A673 (cell line): Measurements from ENCODE around the gene ANGEL2. TPM values are rescaled to one million over a fixed set of nuclear protein-coding genes. Genes with fewer than 3 reads are reported as not detected.
"Not testable (repeated sequence)": the region's sequence is repeated elsewhere in the genome, so short reads cannot be mapped to it uniquely, and the experiment has no call there.

Experiments used
- BruUV-seq: library from RNA; stranded (reverse); fragments of 400-500 nt; replicated peaks from 2 replicates; lab custom pipeline; 2021; lab: Mats Ljungman, UMichigan
- CTCF ChIA-PET: fragments of 300-600 bp; sonication (Branson Sonifier 250); formaldehyde crosslinking; loops from one replicate; lab custom pipeline; 2022; ENCODE audit warnings: antibody characterized with exemption; lab: Charles Lee
- POLR2A ChIA-PET: fragments of 300-600 bp; sonication (Branson Sonifier 250); formaldehyde crosslinking; loops from one replicate; lab custom pipeline; 2022; ENCODE audit warnings: antibody characterized with exemption; ENCODE audit not compliant: low non-redundant PET; lab: Charles Lee
- DNase-seq: peaks from one replicate; pipeline ENCODE4 v3.0.0-alpha.2; 2015; ENCODE audit warnings: low spot score
- H3K27ac ChIP-seq: fragments of 200-600 bp; sonication (generic); 2 replicates; pipeline ENCODE4 v1.5.1; 2016; ENCODE audit warnings: mixed run types, low read depth, mild to moderate bottlenecking, mixed read lengths, antibody characterized with exemption, low read length; ENCODE audit not compliant: poor library complexity, severe bottlenecking
- H3K27me3 ChIP-seq: fragments of 200-600 bp; sonication (generic); replicated peaks from 2 replicates; pipeline ENCODE4 v1.6.1; 2017; ENCODE audit warnings: mixed run types, low read depth, mild to moderate bottlenecking, mixed read lengths, antibody characterized with exemption, low read length; ENCODE audit not compliant: insufficient read depth, poor library complexity
- H3K36me3 ChIP-seq: fragments of 200-600 bp; sonication (generic); 2 replicates; pipeline ENCODE4 v1.6.1; 2016; ENCODE audit warnings: mixed run types, mild to moderate bottlenecking, mixed read lengths, antibody characterized with exemption, low read length; ENCODE audit not compliant: insufficient read depth, poor library complexity, severe bottlenecking
- H3K4me1 ChIP-seq: fragments of 200-600 bp; sonication (generic); 2 replicates; pipeline ENCODE4 v1.6.1; 2017; ENCODE audit warnings: mixed run types, mild to moderate bottlenecking, mixed read lengths, antibody characterized with exemption, low read length; ENCODE audit not compliant: insufficient read depth, poor library complexity, severe bottlenecking
- H3K4me3 ChIP-seq: fragments of 200-600 bp; sonication (generic); 2 replicates; pipeline ENCODE4 v1.5.1; 2016; ENCODE audit warnings: low read depth, mixed run types, mild to moderate bottlenecking, mixed read lengths, low read length; ENCODE audit not compliant: poor library complexity, severe bottlenecking
- H3K9me3 ChIP-seq: fragments of 200-600 bp; sonication (generic); 2 replicates; pipeline ENCODE4 v1.6.1; 2016; ENCODE audit warnings: mixed run types, low read depth, mild to moderate bottlenecking, mixed read lengths, antibody characterized with exemption, low read length; ENCODE audit not compliant: poor library complexity, severe bottlenecking
- EZH2 ChIP-seq: fragments of 200-600 bp; sonication (generic); IDR thresholded peaks from 2 replicates; pipeline ENCODE4 v1.6.1; 2017; ENCODE audit warnings: borderline replicate concordance, low read depth, mild to moderate bottlenecking, mixed read lengths, antibody characterized with exemption, low read length; ENCODE audit not compliant: poor library complexity, severe bottlenecking
- intact Hi-C: fragments of 100-400 bp; cut with micrococcal nuclease; formaldehyde crosslinking; loops from one replicate; pipeline ENCODE4 v1.10.0; 2022; ENCODE audit not compliant: unreplicated experiment
- total RNA-seq: library from RNA; stranded (reverse); gene quantifications from 2 replicates; pipeline ENCODE4 v1.2.3, GENCODE V29; 2021
- TF ChIP-seq, protein P1 (sequence below): fragments of 300-800, 200-600 bp; sonication (generic); conservative IDR thresholded peaks from 2 replicates; pipeline ENCODE4 v1.5.1; 2017; ENCODE audit warnings: low read depth, mild to moderate bottlenecking, antibody characterized with exemption, low read length, moderate library complexity, mixed read lengths

Gene ANGEL2
- total RNA-seq, 1 experiment from 2014 or later: 36.3 TPM

DNA sequence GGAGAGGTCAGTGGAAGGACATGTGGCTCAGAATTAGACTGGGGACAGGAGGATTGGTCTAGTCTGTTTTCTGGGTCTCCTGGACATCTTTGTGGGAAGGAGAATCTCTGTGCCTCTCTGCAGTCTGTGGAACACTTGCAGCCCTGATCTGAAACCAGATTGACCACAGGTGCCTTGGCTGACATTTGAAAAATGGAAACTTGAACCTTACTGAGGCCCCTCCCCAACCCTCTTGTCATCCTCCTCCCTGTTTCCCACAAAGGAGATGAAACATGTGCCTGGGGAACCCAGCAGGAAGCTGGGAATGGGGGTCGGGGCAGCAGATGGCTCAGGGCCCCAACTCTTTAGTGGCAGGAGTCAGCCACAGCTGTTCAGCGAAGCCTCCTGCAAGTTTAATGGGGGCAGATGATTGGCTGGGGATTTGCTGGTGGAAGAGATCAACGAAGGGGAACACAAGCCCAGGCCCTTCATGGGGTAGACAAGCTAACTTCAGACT is 47.3 kb downstream of the ANGEL2 start:
- ChIA-PET CTCF (interaction anchor here (0.6 kb wide), 1 partner anchor 1420 kb away, joined by 3 read pairs; no protein-coding TSS in a partner anchor), POLR2A (no interaction called here)
- H3K4me1 ChIP-seq: peaks cover 7% of the 10 kb centered on the region
- H3K9me3 ChIP-seq: no peaks in the 10 kb centered on the region
- DNase-seq: no peak
- H3K4me3 ChIP-seq: no peak overlapping the region
- no TSS peak for BruUV-seq
- no peaks in the 10 kb centered on the region for H3K27me3 ChIP-seq
- no peak overlapping the region for H3K27ac ChIP-seq
- TF ChIP-seq, protein P1, sequence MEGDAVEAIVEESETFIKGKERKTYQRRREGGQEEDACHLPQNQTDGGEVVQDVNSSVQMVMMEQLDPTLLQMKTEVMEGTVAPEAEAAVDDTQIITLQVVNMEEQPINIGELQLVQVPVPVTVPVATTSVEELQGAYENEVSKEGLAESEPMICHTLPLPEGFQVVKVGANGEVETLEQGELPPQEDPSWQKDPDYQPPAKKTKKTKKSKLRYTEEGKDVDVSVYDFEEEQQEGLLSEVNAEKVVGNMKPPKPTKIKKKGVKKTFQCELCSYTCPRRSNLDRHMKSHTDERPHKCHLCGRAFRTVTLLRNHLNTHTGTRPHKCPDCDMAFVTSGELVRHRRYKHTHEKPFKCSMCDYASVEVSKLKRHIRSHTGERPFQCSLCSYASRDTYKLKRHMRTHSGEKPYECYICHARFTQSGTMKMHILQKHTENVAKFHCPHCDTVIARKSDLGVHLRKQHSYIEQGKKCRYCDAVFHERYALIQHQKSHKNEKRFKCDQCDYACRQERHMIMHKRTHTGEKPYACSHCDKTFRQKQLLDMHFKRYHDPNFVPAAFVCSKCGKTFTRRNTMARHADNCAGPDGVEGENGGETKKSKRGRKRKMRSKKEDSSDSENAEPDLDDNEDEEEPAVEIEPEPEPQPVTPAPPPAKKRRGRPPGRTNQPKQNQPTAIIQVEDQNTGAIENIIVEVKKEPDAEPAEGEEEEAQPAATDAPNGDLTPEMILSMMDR: no peak
- no peak for TF ChIP-seq EZH2
- intact Hi-C loops: no loop called here
- no peaks in the 10 kb centered on the region for H3K36me3 ChIP-seq

DNA sequence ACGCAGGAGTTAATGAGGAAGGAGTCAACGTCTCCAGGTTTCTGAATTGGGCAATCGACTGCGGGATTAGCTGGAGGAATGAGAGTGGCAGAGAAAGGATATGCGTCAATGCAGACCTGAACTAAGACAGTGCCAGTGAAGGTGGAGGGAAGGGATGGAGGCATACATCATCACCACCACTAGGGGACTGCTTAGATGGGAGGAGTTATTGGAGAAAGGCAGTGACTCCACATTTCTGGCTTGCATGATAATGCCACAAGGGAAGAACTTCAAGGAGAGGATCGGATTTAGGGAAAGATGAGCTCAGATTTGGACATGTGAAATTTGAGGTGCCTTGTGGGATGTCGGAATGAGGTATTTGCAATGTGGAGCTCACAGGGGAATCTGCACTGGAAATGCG is 47.9 kb downstream of the ANGEL2 start:
- H3K27me3 ChIP-seq: no peaks in the 10 kb centered on the region
- no peaks in the 10 kb centered on the region for H3K9me3 ChIP-seq
- ChIA-PET POLR2A (no interaction called here), CTCF (no interaction called here)
- no peaks in the 10 kb centered on the region for H3K36me3 ChIP-seq
- H3K4me3 ChIP-seq: no peak overlapping the region
- peak; percentile 72 for DNase-seq
- intact Hi-C loops: no loop called here
- no peak for TF ChIP-seq EZH2
- TF ChIP-seq, protein P1: peak; percentile 68
- no peak overlapping the region for H3K27ac ChIP-seq
- H3K4me1 ChIP-seq: peaks cover 7% of the 10 kb centered on the region
- BruUV-seq: no TSS peak

DNA sequence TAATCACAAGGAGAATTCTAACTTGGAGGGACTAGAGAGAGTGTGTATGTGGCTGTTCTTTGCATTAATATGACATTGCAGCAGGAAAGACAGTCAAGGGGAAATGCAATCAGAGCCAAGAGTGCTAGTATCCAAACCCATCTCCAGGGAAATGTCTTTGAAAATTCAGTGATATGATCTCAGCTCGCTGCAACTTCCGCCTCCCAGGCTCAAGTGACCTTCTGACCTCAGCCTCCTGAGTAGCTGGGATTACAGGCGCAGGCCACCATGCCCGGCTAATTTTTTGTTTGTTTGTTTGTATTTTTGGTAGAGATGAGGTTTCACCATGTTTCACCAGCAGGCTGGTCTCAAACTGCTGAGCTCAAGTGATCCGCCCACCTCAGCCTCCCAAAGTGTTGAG is 49.1 kb downstream of the ANGEL2 start:
- ChIA-PET POLR2A (no interaction called here), CTCF (no interaction called here)
- peaks cover 7% of the 10 kb centered on the region for H3K4me1 ChIP-seq
- no peaks in the 10 kb centered on the region for H3K36me3 ChIP-seq
- no peak for DNase-seq
- BruUV-seq: no TSS peak
- intact Hi-C loops: no loop called here
- H3K4me3 ChIP-seq: no peak overlapping the region
- H3K9me3 ChIP-seq: no peaks in the 10 kb centered on the region
- TF ChIP-seq, protein P1: no peak
- no peak for TF ChIP-seq EZH2
- no peaks in the 10 kb centered on the region for H3K27me3 ChIP-seq
- no peak overlapping the region for H3K27ac ChIP-seq

DNA sequence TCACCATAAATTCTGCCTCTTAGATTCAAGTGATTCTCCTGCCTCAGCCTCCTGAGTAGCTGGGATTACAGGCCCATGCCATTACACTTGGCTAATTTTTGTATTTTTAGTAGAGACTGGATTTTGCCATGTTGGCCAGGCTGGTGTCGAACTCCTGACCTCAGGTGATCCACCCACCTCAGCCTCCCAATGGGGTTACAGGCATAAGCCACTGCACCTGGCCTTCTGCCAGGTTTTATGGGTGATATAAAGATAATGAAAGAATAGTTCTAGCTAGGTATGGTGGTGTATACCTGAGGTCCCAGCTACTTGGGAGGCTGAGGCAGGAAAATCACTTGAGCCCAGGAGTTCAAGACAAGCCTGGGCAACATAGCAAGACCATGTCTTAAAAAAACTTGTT is 50.7 kb downstream of the ANGEL2 start:
- POLR2A ChIA-PET, BruUV-seq, H3K4me3 ChIP-seq, H3K27me3 ChIP-seq, H3K9me3 ChIP-seq, H3K27ac ChIP-seq, DNase-seq, intact Hi-C loops, CTCF ChIA-PET, H3K4me1 ChIP-seq, H3K36me3 ChIP-seq: not testable (repeated sequence)
